ENCODE results near the gene FAM133A.

Gene FAM133A

GRCh38 chrX:93673869-93674271 lies at the start of gene FAM133A:
FAM133A (plus strand) TSS chrX:93674206; CDS start chrX:93709420, 35,214 bp downstream.
- no peak for DNase-seq (ENCODE audit: low read depth, low spot score)

DNA sequence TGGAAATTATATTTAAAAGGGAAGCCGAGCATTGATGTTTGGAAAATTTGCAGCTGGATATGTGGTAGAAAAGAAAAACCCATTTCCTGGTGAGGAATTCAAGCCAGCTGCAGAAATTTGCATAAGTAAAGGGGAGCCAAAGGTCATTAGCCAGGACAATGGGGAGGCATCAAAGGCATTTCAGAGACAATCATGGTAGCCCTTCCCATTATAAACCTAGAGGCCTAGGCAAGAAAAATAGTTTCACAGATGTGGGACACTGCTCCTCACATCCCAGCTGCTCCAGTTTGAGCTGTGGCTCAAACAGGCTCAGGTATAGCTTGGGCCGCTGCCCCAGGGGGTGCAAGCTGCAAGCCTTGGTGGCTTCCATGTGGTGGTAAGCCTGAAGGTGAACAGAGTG lies 36.4 kb upstream of the FAM133A start:
- no peak for DNase-seq (ENCODE audit: low read depth, low spot score)

DNA sequence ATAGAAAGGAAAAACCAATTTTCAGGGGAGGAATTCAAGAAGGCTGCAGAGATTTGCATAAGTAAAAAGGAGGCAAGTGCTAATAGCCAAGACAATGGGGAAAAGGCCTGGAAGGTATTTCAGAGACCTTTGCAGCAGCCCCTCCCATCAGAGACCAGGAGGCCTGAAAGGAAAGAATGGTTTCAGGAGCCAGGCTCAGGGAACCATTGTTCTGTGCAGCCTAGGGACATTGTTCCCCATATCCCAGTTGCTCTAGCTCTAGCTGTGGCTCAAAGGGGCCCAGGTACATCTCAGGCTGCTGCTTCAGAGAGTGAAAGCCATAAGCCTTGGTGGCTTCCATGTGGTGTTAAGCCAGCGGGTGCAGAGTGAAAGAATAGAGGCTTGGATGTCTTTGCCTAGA lies 24.6 kb upstream of the FAM133A start:
- no peak for DNase-seq (ENCODE audit: low read depth, low spot score)

GRCh38 chrX:93660575-93660974 lies 13.4 kb upstream of the FAM133A start:
- no peak for DNase-seq (ENCODE audit: low read depth, low spot score)

- peak; percentile 9 for DNase-seq (ENCODE audit: low read depth, low spot score)
Observed at GRCh38 chrX:93673056-93673868, 744 bp upstream of the FAM133A start, which contains the start of gene NAP1L3. NAP1L3 (minus strand) TSS chrX:93673578; CDS start chrX:93673304, 274 bp downstream.

GRCh38 chrX:93695981-93696380 lies 22.0 kb downstream of the FAM133A start:
- DNase-seq (ENCODE audit: low read depth, low spot score) = no peak

DNA sequence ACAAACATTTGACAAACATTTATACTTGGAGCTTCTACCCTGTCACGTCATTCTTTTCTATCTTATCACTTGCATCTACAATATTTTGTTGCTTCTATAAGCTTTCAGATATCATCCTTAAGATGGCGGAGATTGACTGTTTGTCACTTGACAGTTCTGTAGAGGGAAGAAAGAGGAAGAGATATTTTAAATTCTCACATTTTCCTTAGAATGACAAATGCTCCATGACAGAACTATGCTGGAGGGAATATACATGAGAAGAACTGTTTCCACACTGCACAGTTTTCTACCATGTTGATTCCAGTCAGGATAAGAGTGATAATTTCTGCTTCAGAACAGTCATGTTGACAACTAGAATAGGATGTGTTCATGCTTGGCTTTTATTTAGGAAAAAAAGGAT lies 29.7 kb downstream of the FAM133A start:
- no peak for DNase-seq (ENCODE audit: low read depth, low spot score)

DNA sequence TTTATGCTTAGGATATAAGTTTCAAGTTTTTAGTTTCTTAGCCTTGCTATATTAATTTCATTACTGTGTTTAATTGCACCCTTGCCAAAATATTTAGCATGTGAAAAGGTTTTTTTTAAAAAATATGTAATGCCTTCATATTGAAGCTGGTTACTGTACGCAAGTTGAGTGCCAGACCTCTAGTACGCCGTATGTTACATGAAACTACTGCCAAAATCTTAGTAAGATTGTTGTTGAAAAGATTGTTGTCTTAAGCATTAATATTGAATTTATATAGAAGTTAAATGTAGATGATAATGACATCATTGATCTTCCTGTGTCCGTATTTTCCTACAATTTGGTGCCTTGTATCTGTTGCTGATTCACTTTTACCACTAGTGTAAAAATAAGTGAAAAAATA lies 37.1 kb downstream of the FAM133A start:
- no peak for DNase-seq (ENCODE audit: low read depth, low spot score)

- DNase-seq (ENCODE audit: low read depth, low spot score) = no peak
Observed at GRCh38 chrX:93741811-93742210, 67.8 kb downstream of the FAM133A start.

DNA sequence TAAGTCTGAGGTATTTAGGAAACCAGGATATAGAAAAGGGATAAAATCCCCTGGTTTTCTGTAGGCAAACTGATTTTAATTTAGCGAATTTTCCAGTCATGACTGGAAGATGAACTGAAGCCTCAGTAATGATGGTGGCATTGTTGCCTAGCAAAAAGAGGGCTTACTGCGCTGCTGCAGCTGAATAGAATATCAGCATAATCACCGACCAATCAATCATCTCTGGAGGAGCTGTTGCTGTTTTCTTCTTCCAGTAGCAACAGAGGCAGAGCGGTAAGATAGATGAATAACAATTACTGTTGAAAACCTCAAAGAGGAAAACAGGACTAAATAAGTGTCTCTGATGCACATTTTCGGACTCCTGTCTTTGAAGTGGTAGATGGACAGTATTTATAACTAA lies 86.2 kb downstream of the FAM133A start:
- no peak for DNase-seq (ENCODE audit: low read depth, low spot score)
